ENCODE data around the gene RNF114.

- no peak for TF ChIP-seq CTCF (IDR thresholded peaks at IDR 0.05; ENCODE audit: insufficient read depth, low read length)
- no peak for TF ChIP-seq POLR2AphosphoS5 (IDR thresholded peaks at IDR 0.05; ENCODE audit: low read depth)
- TF ChIP-seq GABPA (IDR thresholded peaks at IDR 0.05; ENCODE audit: low read depth) = no peak
These were observed 6.7 kb downstream of the RNF114 start for GRCh38 chr20:49942942-49943341.
